Mammary epithelial cell (primary cell): ENCODE data around the gene TBC1D22A.

Source experiments
- CTCF ChIP-seq, 2 donors: IDR thresholded peaks in 1 of 2; conservative IDR thresholded peaks in 1 of 2; 2 replicates each; pipeline ENCODE4 v1.5.1; 2011 to 2012; ENCODE audit warnings: inconsistent platforms in 2 of 2, low read length in 2 of 2, mild to moderate bottlenecking in 2 of 2, control low read depth in 1 of 2, low read depth in 1 of 2; ENCODE audit not compliant: insufficient read depth in 1 of 2; ENCODE audit errors: extremely low read depth in 1 of 2
- EZH2 ChIP-seq: IDR thresholded peaks from 2 replicates; pipeline ENCODE4 v1.6.1; 2012; ENCODE audit warnings: low read length, inconsistent platforms, borderline replicate concordance

DNA sequence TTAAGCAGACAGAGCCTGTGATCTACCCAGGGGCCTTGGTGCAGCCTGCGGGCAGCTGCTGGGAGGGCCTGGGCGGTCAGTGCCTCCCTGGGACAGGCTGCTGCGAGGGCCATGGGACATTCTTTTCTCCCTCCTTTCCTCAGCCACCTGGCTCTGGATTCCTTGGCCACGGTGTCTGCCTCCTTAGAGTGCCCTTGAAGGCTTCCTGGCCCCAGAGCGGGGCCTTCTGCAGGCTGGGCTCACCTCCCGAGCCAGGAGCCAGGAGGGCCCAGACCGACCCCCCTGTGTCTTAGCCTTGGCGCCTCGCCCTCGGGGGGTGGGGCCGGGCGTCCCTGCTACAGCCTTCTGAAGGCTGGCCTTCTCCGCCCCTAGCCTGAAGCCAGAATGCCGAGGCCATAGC lies 231.2 kb downstream of the TBC1D22A start:
- TF ChIP-seq CTCF (conservative IDR thresholded peaks at IDR 0.05 in 1 of 2, IDR thresholded peaks at IDR 0.05 in 1 of 2; ENCODE audit: extremely low read depth in 1 of 2, insufficient read depth in 1 of 2, low read depth in 1 of 2, low read length in 2 of 2), result no peak
- no peak for TF ChIP-seq EZH2
